ENCODE data around the gene HOXB9.
A peak's percentile ranks its signal among the peaks of the same experiment; 100 is the strongest.

Gene HOXB9

GRCh38 chr17:48630009-48630924 lies 4.1 kb upstream of the HOXB9 start:
- H3K4me3 ChIP-seq (ENCODE audit: low read length in 2 of 2), result peak overlapping the region; percentile 17 to 71
- peaks cover 25 to 36% of the 10 kb centered on the region in 2 donors for H3K27me3 ChIP-seq (ENCODE audit: control insufficient read depth in 2 of 2, insufficient read depth in 2 of 2, low read length in 2 of 2)
- H3K27ac ChIP-seq (ENCODE audit: low read depth in 2 of 2, low read length in 2 of 2), result peak overlapping the region; percentile 89
- peak overlapping the region; percentile 52 to 86 for H3K9ac ChIP-seq (ENCODE audit: low read depth in 1 of 2, low read length in 2 of 2)
- H3K36me3 ChIP-seq (ENCODE audit: control insufficient read depth in 2 of 2, insufficient read depth in 2 of 2, low read length in 2 of 2), result no peaks in the 10 kb centered on the region
- H3K4me1 ChIP-seq (ENCODE audit: control insufficient read depth in 2 of 2, insufficient read depth in 2 of 2, low read length in 2 of 2), result peaks cover 56 to 72% of the 10 kb centered on the region in 2 donors
- no peaks in the 10 kb centered on the region for H3K9me3 ChIP-seq (ENCODE audit: control insufficient read depth in 2 of 2, low read length in 2 of 2)

GRCh38 chr17:48629411-48629759 lies 3.2 kb upstream of the HOXB9 start:
- peak overlapping the region; percentile 57 to 84 for H3K9ac ChIP-seq (ENCODE audit: low read depth in 1 of 2, low read length in 2 of 2)
- no peaks in the 10 kb centered on the region for H3K9me3 ChIP-seq (ENCODE audit: control insufficient read depth in 2 of 2, low read length in 2 of 2)
- H3K4me1 ChIP-seq (ENCODE audit: control insufficient read depth in 2 of 2, insufficient read depth in 2 of 2, low read length in 2 of 2), result peaks cover 52 to 69% of the 10 kb centered on the region in 2 donors
- peak overlapping the region; percentile 5 to 71 for H3K4me3 ChIP-seq (ENCODE audit: low read length in 2 of 2)
- peaks cover 25 to 37% of the 10 kb centered on the region in 2 donors for H3K27me3 ChIP-seq (ENCODE audit: control insufficient read depth in 2 of 2, insufficient read depth in 2 of 2, low read length in 2 of 2)
- no peaks in the 10 kb centered on the region for H3K36me3 ChIP-seq (ENCODE audit: control insufficient read depth in 2 of 2, insufficient read depth in 2 of 2, low read length in 2 of 2)
- H3K27ac ChIP-seq (ENCODE audit: low read depth in 2 of 2, low read length in 2 of 2), result peak overlapping the region; percentile 91 to 94

DNA sequence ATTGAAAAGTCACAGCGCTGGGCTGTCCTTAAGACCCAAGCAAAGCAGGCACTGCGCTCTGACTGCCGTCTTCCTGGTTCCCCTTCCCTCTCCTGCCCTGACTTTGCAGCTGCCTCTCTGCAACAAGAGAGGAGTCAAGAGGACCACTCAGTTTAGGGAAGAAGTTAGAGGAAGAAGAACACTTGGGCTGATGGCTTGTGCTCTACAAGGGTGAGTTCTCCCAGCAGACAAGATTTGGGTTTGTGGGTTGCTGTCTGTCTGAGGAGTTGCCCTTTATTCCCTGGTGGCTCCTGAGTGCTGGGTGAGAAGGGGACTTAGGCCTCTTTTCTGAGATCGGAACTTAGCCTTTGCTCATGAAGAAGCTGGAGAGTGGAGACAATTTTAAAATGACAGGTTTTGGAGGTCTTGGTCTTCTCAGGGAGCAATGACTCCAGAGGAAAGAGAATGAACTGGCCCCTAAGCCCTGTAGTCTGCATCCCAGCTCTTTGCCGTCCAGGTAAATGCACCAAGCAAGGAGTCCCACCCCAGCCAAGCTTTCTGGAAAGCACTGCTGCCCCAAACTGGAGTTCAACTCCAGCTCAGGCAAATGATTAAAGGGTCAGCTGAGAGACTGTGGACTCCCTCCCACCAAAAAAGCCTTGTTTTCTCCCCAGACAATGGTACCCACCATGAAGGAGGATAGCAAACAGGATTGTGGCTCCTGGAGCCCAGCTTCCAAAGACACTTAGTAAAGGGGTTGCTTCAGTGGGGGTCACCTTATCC lies 2.7 kb upstream of the HOXB9 start:
- Histone ChIP-seq H3K9me3 (ENCODE audit: control insufficient read depth in 2 of 2, low read length in 2 of 2) (no peaks in the 10 kb centered on the region), H3K36me3 (ENCODE audit: control insufficient read depth in 2 of 2, insufficient read depth in 2 of 2, low read length in 2 of 2) (no peaks in the 10 kb centered on the region), H3K9ac (ENCODE audit: low read depth in 1 of 2, low read length in 2 of 2) (peak overlapping the region; percentile 68 to 84), H3K4me3 (ENCODE audit: low read length in 2 of 2) (peak overlapping the region; percentile 5 to 71), H3K4me1 (ENCODE audit: control insufficient read depth in 2 of 2, insufficient read depth in 2 of 2, low read length in 2 of 2) (peaks cover 53 to 69% of the 10 kb centered on the region in 2 donors), H3K27me3 (ENCODE audit: control insufficient read depth in 2 of 2, insufficient read depth in 2 of 2, low read length in 2 of 2) (peaks cover 25 to 40% of the 10 kb centered on the region in 2 donors), H3K27ac (ENCODE audit: low read depth in 2 of 2, low read length in 2 of 2) (peak overlapping the region; percentile 91 to 94)

DNA sequence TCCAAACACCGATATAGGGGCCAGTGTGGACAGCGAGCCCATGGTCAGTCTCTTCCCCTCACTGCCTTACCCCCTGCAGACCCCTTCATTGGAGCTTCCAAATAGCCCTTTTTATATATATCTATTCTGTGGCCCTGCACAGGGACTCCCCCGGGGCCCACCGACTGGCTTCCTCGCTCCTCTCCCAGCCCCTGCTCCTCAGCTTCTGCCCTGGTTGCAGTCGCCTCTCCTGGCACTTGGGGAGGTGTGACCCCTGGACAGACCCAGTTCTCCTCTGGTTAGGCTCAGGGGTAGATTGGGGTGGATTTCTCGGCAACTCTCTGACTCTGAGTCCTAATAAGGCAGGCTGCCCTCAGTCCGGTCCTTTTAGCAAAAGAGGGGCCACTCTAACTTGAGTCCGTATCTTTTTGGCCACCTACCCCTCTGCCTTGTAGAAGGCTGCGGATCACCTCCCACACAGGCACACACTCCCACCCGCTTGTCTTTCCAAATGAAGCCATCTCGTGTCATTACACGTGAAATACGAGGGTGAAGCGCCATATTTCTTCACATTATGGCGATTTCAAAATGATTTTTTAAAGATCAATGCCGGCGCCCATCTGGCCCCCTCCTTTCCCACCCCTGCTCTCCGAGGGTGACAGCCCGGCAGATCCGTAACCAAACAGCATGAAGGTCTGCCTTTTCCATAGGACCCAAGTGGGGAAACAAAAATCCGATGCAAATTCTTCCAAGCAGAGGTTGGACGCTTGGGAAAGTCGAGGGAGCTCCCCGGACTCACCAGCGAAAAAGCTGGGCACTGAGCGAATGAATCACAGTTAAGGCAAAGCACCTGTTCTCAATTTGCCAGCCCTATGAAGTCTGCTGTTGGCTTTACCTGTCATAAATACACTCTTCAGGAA lies 1.7 kb upstream of the HOXB9 start:
- Histone ChIP-seq H3K4me1 (ENCODE audit: control insufficient read depth in 2 of 2, insufficient read depth in 2 of 2, low read length in 2 of 2) (peaks cover 53 to 64% of the 10 kb centered on the region in 2 donors), H3K4me3 (ENCODE audit: low read length in 2 of 2) (peak overlapping the region; percentile 71 to 74), H3K27me3 (ENCODE audit: control insufficient read depth in 2 of 2, insufficient read depth in 2 of 2, low read length in 2 of 2) (peaks cover 21 to 44% of the 10 kb centered on the region in 2 donors), H3K27ac (ENCODE audit: low read depth in 2 of 2, low read length in 2 of 2) (peak overlapping the region; percentile 91 to 94), H3K9ac (ENCODE audit: low read depth in 1 of 2, low read length in 2 of 2) (peak overlapping the region; percentile 68 to 84), H3K36me3 (ENCODE audit: control insufficient read depth in 2 of 2, insufficient read depth in 2 of 2, low read length in 2 of 2) (no peaks in the 10 kb centered on the region), H3K9me3 (ENCODE audit: control insufficient read depth in 2 of 2, low read length in 2 of 2) (no peaks in the 10 kb centered on the region)

DNA sequence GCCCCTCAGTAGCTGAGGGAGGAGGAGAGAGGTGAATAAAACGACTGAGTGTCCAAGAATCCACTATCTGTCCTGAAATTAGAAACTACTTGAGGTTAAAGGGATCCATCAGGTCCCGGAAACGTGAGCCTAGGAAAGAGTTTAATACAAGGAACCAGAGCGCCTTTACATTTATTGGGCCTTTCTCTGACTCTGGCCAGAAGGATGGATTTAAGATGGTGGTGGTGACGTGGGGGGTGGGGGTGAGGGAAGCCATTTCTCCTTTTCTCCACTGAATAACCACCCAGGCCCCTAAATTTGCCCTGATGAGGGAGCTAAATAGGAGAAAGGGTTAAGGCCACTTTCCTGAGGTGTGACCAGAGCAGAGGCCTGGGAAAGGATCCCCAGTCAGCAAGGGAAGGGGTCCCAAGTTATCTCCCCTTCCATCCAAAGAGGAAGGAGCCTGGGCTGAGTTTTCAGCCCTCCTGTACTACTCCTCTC lies 1.0 kb upstream of the HOXB9 start:
- no peaks in the 10 kb centered on the region for H3K9me3 ChIP-seq (ENCODE audit: control insufficient read depth in 2 of 2, low read length in 2 of 2)
- H3K9ac ChIP-seq (ENCODE audit: low read depth in 1 of 2, low read length in 2 of 2), result peak overlapping the region; percentile 68 to 84
- no peaks in the 10 kb centered on the region for H3K36me3 ChIP-seq (ENCODE audit: control insufficient read depth in 2 of 2, insufficient read depth in 2 of 2, low read length in 2 of 2)
- peak overlapping the region; percentile 91 to 94 for H3K27ac ChIP-seq (ENCODE audit: low read depth in 2 of 2, low read length in 2 of 2)
- H3K4me3 ChIP-seq (ENCODE audit: low read length in 2 of 2), result peak overlapping the region; percentile 71 to 74
- H3K4me1 ChIP-seq (ENCODE audit: control insufficient read depth in 2 of 2, insufficient read depth in 2 of 2, low read length in 2 of 2), result peaks cover 52 to 59% of the 10 kb centered on the region in 2 donors
- peaks cover 21 to 42% of the 10 kb centered on the region in 2 donors for H3K27me3 ChIP-seq (ENCODE audit: control insufficient read depth in 2 of 2, insufficient read depth in 2 of 2, low read length in 2 of 2)

GRCh38 chr17:48625495-48626244 lies 488 bp downstream of the HOXB9 start:
- Histone ChIP-seq H3K4me3 (ENCODE audit: low read length in 2 of 2) (peak overlapping the region; percentile 72 to 74), H3K4me1 (ENCODE audit: control insufficient read depth in 2 of 2, insufficient read depth in 2 of 2, low read length in 2 of 2) (peaks cover 54 to 55% of the 10 kb centered on the region in 2 donors), H3K9me3 (ENCODE audit: control insufficient read depth in 2 of 2, low read length in 2 of 2) (no peaks in the 10 kb centered on the region), H3K27me3 (ENCODE audit: control insufficient read depth in 2 of 2, insufficient read depth in 2 of 2, low read length in 2 of 2) (peaks cover 17 to 48% of the 10 kb centered on the region in 2 donors), H3K36me3 (ENCODE audit: control insufficient read depth in 2 of 2, insufficient read depth in 2 of 2, low read length in 2 of 2) (no peaks in the 10 kb centered on the region), H3K9ac (ENCODE audit: low read depth in 1 of 2, low read length in 2 of 2) (peak overlapping the region; percentile 75 to 84), H3K27ac (ENCODE audit: low read depth in 2 of 2, low read length in 2 of 2) (peak overlapping the region; percentile 91 to 94)

GRCh38 chr17:48624544-48625494 lies 1.3 kb downstream of the HOXB9 start:
- H3K4me3 ChIP-seq (ENCODE audit: low read length in 2 of 2), result peak overlapping the region; percentile 69 to 74
- H3K4me1 ChIP-seq (ENCODE audit: control insufficient read depth in 2 of 2, insufficient read depth in 2 of 2, low read length in 2 of 2), result peaks cover 54 to 56% of the 10 kb centered on the region in 2 donors
- peaks cover 17 to 43% of the 10 kb centered on the region in 2 donors for H3K27me3 ChIP-seq (ENCODE audit: control insufficient read depth in 2 of 2, insufficient read depth in 2 of 2, low read length in 2 of 2)
- H3K9me3 ChIP-seq (ENCODE audit: control insufficient read depth in 2 of 2, low read length in 2 of 2), result no peaks in the 10 kb centered on the region
- peak overlapping the region; percentile 91 to 94 for H3K27ac ChIP-seq (ENCODE audit: low read depth in 2 of 2, low read length in 2 of 2)
- H3K9ac ChIP-seq (ENCODE audit: low read depth in 1 of 2, low read length in 2 of 2), result peak overlapping the region; percentile 63 to 84
- H3K36me3 ChIP-seq (ENCODE audit: control insufficient read depth in 2 of 2, insufficient read depth in 2 of 2, low read length in 2 of 2), result no peaks in the 10 kb centered on the region

DNA sequence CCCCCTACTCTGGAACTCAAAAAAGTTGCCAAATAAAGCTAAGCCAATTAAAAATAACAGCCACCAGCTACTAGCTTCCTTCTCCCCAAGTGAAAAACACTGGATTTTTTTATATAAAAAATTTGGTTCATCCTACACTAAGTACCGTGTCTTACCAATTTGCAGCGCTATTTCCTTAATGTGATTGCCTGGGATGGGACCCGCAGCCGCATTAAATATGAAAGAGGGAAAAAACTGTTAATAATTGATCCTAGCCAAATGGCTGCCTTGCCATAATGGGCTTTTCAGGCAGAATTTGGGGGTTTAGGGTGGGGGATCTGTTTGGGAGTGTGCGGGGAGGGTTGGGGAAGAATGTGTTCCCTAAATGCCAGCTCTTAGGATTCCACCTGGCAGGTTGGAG lies 2.0 kb downstream of the HOXB9 start:
- Histone ChIP-seq H3K36me3 (ENCODE audit: control insufficient read depth in 2 of 2, insufficient read depth in 2 of 2, low read length in 2 of 2) (no peaks in the 10 kb centered on the region), H3K4me3 (ENCODE audit: low read length in 2 of 2) (peak overlapping the region; percentile 24 to 69), H3K27me3 (ENCODE audit: control insufficient read depth in 2 of 2, insufficient read depth in 2 of 2, low read length in 2 of 2) (peaks cover 17 to 42% of the 10 kb centered on the region in 2 donors), H3K4me1 (ENCODE audit: control insufficient read depth in 2 of 2, insufficient read depth in 2 of 2, low read length in 2 of 2) (peaks cover 51 to 55% of the 10 kb centered on the region in 2 donors), H3K9me3 (ENCODE audit: control insufficient read depth in 2 of 2, low read length in 2 of 2) (no peaks in the 10 kb centered on the region), H3K27ac (ENCODE audit: low read depth in 2 of 2, low read length in 2 of 2) (peak overlapping the region in 1 of 2 donors; percentile 94), H3K9ac (ENCODE audit: low read depth in 1 of 2, low read length in 2 of 2) (peak overlapping the region; percentile 63 to 84)

Data from mucosa of rectum (tissue), 2 donors.